Stimulated activated memory B cell treated with anti-CD40 and anti-IgM and Interleukin-4, amounts not matched to agents 10 μg/mL and 1 μg/mL and 100 μg/mL, for 72 hours (primary cell): Measurements from ENCODE around the gene CFAP61.

Experiments
- ATAC-seq: fragments of 150-1000 bp; cut with Tn5 transposase; 2 replicates; pipeline ENCODE4 v1.10.0; 2021
- H3K27ac Mint-ChIP-seq: one replicate; pipeline ENCODE4 v1.8.0; 2022; ENCODE audit warnings: mild to moderate bottlenecking, mixed read lengths
- H3K27me3 Mint-ChIP-seq: one replicate; pipeline ENCODE4 v1.8.0; 2022; ENCODE audit warnings: mixed read lengths
- H3K36me3 Mint-ChIP-seq: one replicate; pipeline ENCODE4 v1.8.0; 2022; ENCODE audit warnings: mixed read lengths
- H3K4me1 Mint-ChIP-seq: one replicate; pipeline ENCODE4 v1.8.0; 2022; ENCODE audit warnings: mixed read lengths
- H3K4me3 Mint-ChIP-seq: one replicate; pipeline ENCODE4 v1.8.0; 2022; ENCODE audit warnings: mild to moderate bottlenecking, moderate library complexity, mixed read lengths
- H3K9me3 Mint-ChIP-seq: one replicate; pipeline ENCODE4 v1.8.0; 2022; ENCODE audit warnings: mixed read lengths

The CFAP61 gene

GRCh38 chr20:20359628-20360027 lies 307.3 kb downstream of the CFAP61 start:
- no peak for ATAC-seq
- H3K27ac Mint-ChIP-seq = no peak overlapping the region
- H3K4me1 Mint-ChIP-seq = peaks cover 35% of the 10 kb centered on the region
- H3K9me3 Mint-ChIP-seq = peaks cover 4% of the 10 kb centered on the region
- H3K27me3 Mint-ChIP-seq = peaks cover 51% of the 10 kb centered on the region
- no peak overlapping the region for H3K4me3 Mint-ChIP-seq
- H3K36me3 Mint-ChIP-seq = no peaks in the 10 kb centered on the region

- peak; percentile 71 for ATAC-seq
- no peak overlapping the region for H3K27ac Mint-ChIP-seq
- H3K4me3 Mint-ChIP-seq = no peak overlapping the region
- H3K9me3 Mint-ChIP-seq = no peaks in the 10 kb centered on the region
- H3K27me3 Mint-ChIP-seq = peaks cover 55% of the 10 kb centered on the region
- H3K36me3 Mint-ChIP-seq = no peaks in the 10 kb centered on the region
- peaks cover 35% of the 10 kb centered on the region for H3K4me1 Mint-ChIP-seq
Measured at GRCh38 chr20:20360464-20360863, 308.1 kb downstream of the CFAP61 start.

GRCh38 chr20:20362774-20363433 lies 310.6 kb downstream of the CFAP61 start:
- H3K36me3 Mint-ChIP-seq = no peaks in the 10 kb centered on the region

GRCh38 chr20:20363434-20363798 lies 311.1 kb downstream of the CFAP61 start:
- Mint-ChIP-seq H3K9me3 (no peaks in the 10 kb centered on the region), H3K27ac (peak overlapping the region; percentile 79), H3K27me3 (peaks cover 77% of the 10 kb centered on the region), H3K4me1 (peaks cover 41% of the 10 kb centered on the region), H3K4me3 (peak overlapping the region; percentile 68), H3K36me3 (no peaks in the 10 kb centered on the region)
- ATAC-seq = no peak

More at GRCh38 chr20:20362774-20363433, 310.6 kb downstream of the CFAP61 start:
- Mint-ChIP-seq H3K27me3 (peaks cover 76% of the 10 kb centered on the region), H3K4me1 (peaks cover 41% of the 10 kb centered on the region), H3K9me3 (no peaks in the 10 kb centered on the region), H3K27ac (peak overlapping the region; percentile 79), H3K4me3 (peak overlapping the region; percentile 68)
- no peak for ATAC-seq

- H3K36me3 Mint-ChIP-seq = no peaks in the 10 kb centered on the region
- peak overlapping the region; percentile 68 for H3K4me3 Mint-ChIP-seq
- peaks cover 41% of the 10 kb centered on the region for H3K4me1 Mint-ChIP-seq
- ATAC-seq = no peak
- H3K27me3 Mint-ChIP-seq = peaks cover 77% of the 10 kb centered on the region
- peak overlapping the region; percentile 79 for H3K27ac Mint-ChIP-seq
- no peaks in the 10 kb centered on the region for H3K9me3 Mint-ChIP-seq
Measured at GRCh38 chr20:20363799-20364592, 311.7 kb downstream of the CFAP61 start.

GRCh38 chr20:20364593-20365479 lies 312.5 kb downstream of the CFAP61 start:
- ATAC-seq = no peak
- H3K9me3 Mint-ChIP-seq = no peaks in the 10 kb centered on the region
- peaks cover 81% of the 10 kb centered on the region for H3K27me3 Mint-ChIP-seq
- no peak overlapping the region for H3K4me3 Mint-ChIP-seq
- peaks cover 39% of the 10 kb centered on the region for H3K4me1 Mint-ChIP-seq
- H3K27ac Mint-ChIP-seq = no peak overlapping the region
- no peaks in the 10 kb centered on the region for H3K36me3 Mint-ChIP-seq

GRCh38 chr20:20365480-20366161 lies 313.3 kb downstream of the CFAP61 start:
- no peaks in the 10 kb centered on the region for H3K9me3 Mint-ChIP-seq
- H3K4me1 Mint-ChIP-seq = peaks cover 37% of the 10 kb centered on the region
- no peaks in the 10 kb centered on the region for H3K36me3 Mint-ChIP-seq
- H3K27me3 Mint-ChIP-seq = peaks cover 80% of the 10 kb centered on the region
- ATAC-seq = no peak
- H3K27ac Mint-ChIP-seq = no peak overlapping the region
- H3K4me3 Mint-ChIP-seq = no peak overlapping the region

- H3K27ac Mint-ChIP-seq = no peak overlapping the region
- no peaks in the 10 kb centered on the region for H3K36me3 Mint-ChIP-seq
- no peaks in the 10 kb centered on the region for H3K9me3 Mint-ChIP-seq
- peak overlapping the region; percentile 42 for H3K4me3 Mint-ChIP-seq
- peaks cover 33% of the 10 kb centered on the region for H3K4me1 Mint-ChIP-seq
- H3K27me3 Mint-ChIP-seq = peaks cover 80% of the 10 kb centered on the region
- no peak for ATAC-seq
Measured at GRCh38 chr20:20366551-20366875, 314.2 kb downstream of the CFAP61 start.

GRCh38 chr20:20366876-20367574 lies 314.7 kb downstream of the CFAP61 start:
- peaks cover 33% of the 10 kb centered on the region for H3K4me1 Mint-ChIP-seq
- ATAC-seq = no peak
- H3K4me3 Mint-ChIP-seq = no peak overlapping the region
- H3K27me3 Mint-ChIP-seq = peaks cover 80% of the 10 kb centered on the region
- H3K9me3 Mint-ChIP-seq = no peaks in the 10 kb centered on the region
- no peaks in the 10 kb centered on the region for H3K36me3 Mint-ChIP-seq
- peak overlapping the region; percentile 58 for H3K27ac Mint-ChIP-seq

GRCh38 chr20:20367575-20368417 lies 315.5 kb downstream of the CFAP61 start, which contains the start of gene INSM1:
Gene INSM1 (plus strand): TSS chr20:20368104. CDS start chr20:20368268, 164 bp downstream.
- Mint-ChIP-seq H3K4me3 (peak within 1 kb of the TSS; percentile 80), H3K9me3 (no peaks in the 10 kb centered on the region), H3K36me3 (no peaks in the 10 kb centered on the region), H3K27ac (peak within 1 kb of the TSS; percentile 58), H3K4me1 (peaks cover 27% of the 10 kb centered on the region), H3K27me3 (peaks cover 80% of the 10 kb centered on the region)
- ATAC-seq = peak; percentile 38

- H3K4me1 Mint-ChIP-seq = peaks cover 19% of the 10 kb centered on the region
Measured at GRCh38 chr20:20368418-20369249, 316.3 kb downstream of the CFAP61 start.

GRCh38 chr20:20369250-20370093 lies 317.1 kb downstream of the CFAP61 start:
- peak; percentile 48 for ATAC-seq
- H3K4me3 Mint-ChIP-seq = peak overlapping the region; percentile 62
- no peak overlapping the region for H3K27ac Mint-ChIP-seq
- peaks cover 13% of the 10 kb centered on the region for H3K4me1 Mint-ChIP-seq
- H3K27me3 Mint-ChIP-seq = peaks cover 78% of the 10 kb centered on the region
- H3K9me3 Mint-ChIP-seq = no peaks in the 10 kb centered on the region
- H3K36me3 Mint-ChIP-seq = no peaks in the 10 kb centered on the region

More at GRCh38 chr20:20368418-20369249, 316.3 kb downstream of the CFAP61 start:
- Mint-ChIP-seq H3K9me3 (no peaks in the 10 kb centered on the region), H3K36me3 (no peaks in the 10 kb centered on the region), H3K4me3 (peak overlapping the region; percentile 59), H3K27me3 (peaks cover 80% of the 10 kb centered on the region), H3K27ac (no peak overlapping the region)
- ATAC-seq = peak; percentile 29
